Endothelial cell of hepatic sinusoid (primary cell): ENCODE measurements around the gene SLC22A23.

ENCODE experiments used
- in situ Hi-C: cut with HindIII; loops from 2 replicates; pipeline ENCODE4 v1.10.0; 2017; ENCODE audit warnings: low sequenced_read_pairs

The SLC22A23 gene

GRCh38 chr6:3376064-3376463 lies 80.8 kb downstream of the SLC22A23 start:
- in situ Hi-C loops, result no loop called here

- in situ Hi-C loops, result loop anchor here (5.0 kb wide), 1 partner anchor 99 kb away; no protein-coding TSS in a partner anchor
Observed at GRCh38 chr6:3373597-3374203, 83.2 kb downstream of the SLC22A23 start.

DNA sequence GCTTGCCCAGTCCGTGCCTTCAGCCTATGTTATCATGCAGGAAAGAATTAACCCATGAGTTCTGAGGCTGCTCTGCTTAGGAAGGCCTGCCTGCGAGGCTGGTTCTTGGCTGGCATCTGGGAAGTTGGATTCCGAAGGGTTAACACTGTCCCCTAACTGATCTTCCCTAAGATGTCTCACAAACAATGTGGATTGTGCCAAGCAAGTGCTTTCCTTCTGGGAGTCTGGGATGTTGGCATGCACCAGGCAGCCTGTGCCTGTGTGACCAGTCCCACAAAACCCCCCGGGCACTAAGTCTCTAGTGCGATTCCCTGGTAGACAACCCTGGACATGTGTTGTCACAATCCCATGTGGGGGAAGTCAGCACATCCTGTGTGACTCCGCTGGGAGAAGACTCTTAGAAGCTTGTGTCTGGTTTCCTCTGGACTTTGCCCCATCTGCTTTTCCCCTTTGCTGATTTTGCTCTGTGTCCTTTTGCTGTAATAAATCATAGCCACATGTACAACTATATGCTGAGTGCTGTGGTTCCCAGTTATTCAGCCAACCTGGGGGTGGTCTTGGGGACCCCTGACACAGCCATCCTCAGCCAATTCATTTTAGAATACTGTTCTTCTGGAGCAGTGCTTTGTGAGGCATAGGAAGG lies 83.8 kb downstream of the SLC22A23 start:
- in situ Hi-C loops, result loop anchor here (5.0 kb wide), 1 partner anchor 99 kb away; no protein-coding TSS in a partner anchor

DNA sequence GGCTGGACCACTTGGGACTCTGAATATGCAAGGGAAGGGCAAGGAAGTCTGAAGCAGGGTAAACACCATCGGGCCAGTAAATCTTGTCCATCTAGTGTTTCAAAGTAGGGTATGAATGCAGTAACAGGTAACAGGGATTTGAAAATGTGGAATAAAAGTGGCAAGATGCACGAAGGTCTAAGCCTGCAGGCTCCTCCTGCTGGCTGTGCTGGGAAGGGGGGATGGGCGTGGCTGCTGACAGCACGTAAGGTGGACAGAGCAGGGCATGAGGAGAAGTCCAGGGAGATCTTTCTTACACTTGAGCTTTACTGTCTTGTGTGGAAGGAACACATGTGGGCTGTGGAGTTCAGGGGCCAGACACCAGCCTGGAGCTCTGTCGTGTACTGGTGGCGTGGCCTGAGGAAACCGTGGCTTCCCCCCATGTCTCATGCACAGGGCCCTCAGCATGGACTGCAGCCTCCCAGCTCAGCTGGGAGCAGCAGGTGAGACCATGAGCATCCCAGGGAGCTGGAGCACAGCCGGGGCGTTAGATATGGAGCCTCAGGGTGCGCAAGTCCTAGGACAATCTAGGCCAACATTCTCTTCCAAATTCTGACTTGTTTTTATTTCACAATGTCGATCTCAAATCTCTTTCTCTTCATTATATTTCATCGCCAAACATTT lies 84.5 kb downstream of the SLC22A23 start:
- in situ Hi-C loops, result loop anchor here (5.0 kb wide), 1 partner anchor 100 kb away; no protein-coding TSS in a partner anchor

GRCh38 chr6:3371222-3371949 lies 85.5 kb downstream of the SLC22A23 start:
- in situ Hi-C loops, result loop anchor here (5.0 kb wide), 1 partner anchor 101 kb away; no protein-coding TSS in a partner anchor

- in situ Hi-C loops, result loop anchor here (5.0 kb wide), 1 partner anchor 102 kb away; no protein-coding TSS in a partner anchor
Observed at GRCh38 chr6:3370361-3371221, 86.3 kb downstream of the SLC22A23 start.

DNA sequence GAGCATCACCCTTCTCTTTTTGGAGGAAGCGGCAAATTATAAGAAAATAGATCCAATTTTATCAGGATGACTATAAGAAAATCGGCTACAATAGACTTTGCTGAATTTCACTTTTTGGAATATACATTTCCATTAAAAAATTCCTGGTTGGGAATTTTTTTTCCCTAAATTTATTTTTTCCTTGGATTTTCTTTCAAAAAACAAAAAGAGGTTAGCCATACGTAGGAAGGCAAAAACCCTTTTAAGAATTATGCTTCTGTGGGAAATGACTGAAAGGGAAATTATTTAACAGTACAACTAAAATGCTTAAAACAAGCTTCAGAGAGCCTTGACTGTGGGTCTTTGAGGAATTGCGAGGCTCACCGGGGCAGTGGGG lies 86.9 kb downstream of the SLC22A23 start:
- in situ Hi-C loops, result loop anchor here (5.0 kb wide), 1 partner anchor 102 kb away; no protein-coding TSS in a partner anchor

DNA sequence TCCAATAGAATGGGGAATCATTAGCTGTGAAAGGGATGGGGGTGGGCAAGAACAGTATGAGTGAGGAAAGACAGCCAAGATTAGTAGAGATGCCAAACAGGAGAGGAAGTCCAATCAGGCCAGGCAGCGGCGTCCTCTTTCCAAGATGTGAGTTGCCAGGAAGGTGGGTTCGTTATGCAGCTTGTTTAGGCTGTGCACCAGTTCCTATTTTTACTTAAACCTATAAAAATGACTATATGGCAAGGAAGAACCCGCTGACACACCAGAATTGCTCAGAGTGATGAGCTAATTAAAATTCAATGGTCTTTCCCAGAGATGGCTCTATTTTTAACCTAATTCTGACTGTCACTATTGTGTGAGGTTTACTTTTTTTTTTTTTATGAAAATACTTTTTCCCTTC lies 88.2 kb downstream of the SLC22A23 start:
- in situ Hi-C loops, result no loop called here

- in situ Hi-C loops, result no loop called here
Observed at GRCh38 chr6:3367630-3368029, 89.2 kb downstream of the SLC22A23 start.

- in situ Hi-C loops, result no loop called here
Observed at GRCh38 chr6:3366596-3367413, 90.0 kb downstream of the SLC22A23 start.

DNA sequence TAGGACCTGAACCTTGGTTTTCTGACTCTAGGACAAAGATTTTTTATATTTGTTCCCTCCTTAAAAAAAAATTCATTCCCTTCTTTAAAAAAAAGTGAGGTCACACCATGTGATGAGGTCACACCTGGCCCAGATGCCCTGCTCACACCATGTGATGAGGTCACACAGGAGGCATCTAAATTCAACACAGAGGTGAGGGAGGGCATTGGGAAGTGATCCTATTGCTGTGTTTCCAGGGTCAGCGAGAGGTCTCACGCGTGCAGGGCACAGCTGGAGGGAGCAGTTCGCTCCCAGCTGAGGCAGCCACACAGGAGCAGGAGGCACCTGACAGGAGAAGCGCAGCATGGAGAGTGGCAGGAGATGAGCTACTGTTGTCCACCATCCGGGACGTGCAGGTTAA lies 92.5 kb downstream of the SLC22A23 start:
- in situ Hi-C loops, result no loop called here

GRCh38 chr6:3363296-3364025 lies 93.4 kb downstream of the SLC22A23 start:
- in situ Hi-C loops, result no loop called here

DNA sequence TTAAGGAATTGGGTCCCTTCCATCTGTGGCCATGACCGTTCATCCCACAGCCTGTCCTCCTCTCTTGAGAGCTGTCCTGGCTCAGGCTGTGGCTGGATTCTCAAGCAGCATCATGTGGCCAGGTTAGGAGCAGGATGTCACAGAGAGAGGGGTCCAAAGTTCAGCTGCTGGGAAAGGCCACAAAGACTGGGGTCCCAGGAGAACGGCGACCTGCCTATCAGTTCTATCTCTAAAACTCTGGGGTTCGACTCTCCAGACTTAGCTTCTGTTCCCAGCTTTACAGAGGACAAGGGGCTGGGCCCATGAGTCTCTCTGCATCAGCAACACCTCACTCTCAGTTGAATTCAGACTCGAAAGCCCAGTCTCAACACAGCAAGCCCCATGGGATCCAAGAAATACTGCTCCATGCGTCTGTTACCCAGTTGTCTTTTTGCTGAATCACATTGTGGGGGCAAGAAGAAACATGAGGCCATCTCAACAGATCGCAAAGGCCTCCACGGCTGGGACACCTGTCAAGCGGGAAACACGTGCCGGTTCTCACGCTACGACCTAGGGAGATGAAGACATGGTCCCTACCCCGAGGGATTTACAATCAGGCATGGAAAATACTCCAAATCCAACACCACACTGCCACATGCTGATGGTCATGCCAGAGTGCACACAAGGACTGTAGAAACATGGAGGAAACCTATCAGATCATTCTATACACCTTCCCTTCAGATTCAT lies 95.4 kb downstream of the SLC22A23 start:
- in situ Hi-C loops, result no loop called here

DNA sequence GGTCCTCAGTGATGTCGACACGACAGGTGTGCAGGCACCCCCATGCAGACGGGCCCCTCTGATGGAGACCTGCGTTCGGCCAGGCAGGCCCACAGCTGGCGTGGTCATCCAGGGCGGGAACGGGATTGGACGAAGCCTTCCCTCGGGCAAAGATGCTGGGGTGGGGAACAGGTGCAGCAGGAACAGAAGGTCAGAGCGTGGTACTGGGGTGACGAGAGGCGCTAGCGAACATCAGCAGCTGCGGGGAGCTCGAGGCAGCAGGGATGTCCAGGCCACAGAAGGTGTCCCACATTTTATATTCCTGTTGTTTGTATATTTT lies 96.2 kb downstream of the SLC22A23 start:
- in situ Hi-C loops, result no loop called here

GRCh38 chr6:3359973-3360726 lies 96.7 kb downstream of the SLC22A23 start:
- in situ Hi-C loops, result no loop called here

DNA sequence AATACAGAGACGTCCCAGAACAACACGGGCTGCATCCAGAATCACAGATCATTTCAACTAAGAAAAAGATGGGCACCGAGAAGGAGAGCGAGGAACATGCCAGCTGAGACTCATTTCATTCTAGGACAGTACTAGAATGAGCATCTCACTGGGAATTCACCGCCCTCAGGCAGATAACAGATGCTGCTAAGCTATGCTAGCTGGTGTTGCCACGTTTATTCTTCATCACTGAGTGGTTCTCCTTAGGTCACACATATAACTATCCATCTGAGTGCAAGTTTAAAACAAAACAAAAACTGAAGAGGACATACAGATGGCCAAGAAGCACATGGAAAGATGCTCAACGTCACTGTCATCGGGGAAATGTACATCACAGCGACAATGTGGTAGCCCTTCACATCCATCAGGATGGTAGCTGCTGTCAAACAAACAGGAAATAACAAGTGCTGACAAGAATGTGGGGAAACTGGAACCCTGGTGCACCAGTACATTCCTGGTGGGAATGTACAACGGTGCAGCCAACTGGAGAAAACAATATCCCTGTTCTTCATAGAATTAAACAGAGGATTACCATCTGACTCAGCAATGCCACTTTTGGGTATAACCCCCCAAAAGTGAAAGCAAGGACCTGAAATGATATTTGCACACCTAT lies 97.6 kb downstream of the SLC22A23 start:
- in situ Hi-C loops, result no loop called here
